ENCODE measurements around the gene PRLR. TPM values are rescaled to one million over a fixed set of nuclear protein-coding genes. Genes with fewer than 3 reads are reported as not detected.

PRLR gene
- polyA plus RNA-seq, 1 donor from 2014 or later: 0.50 TPM

GRCh38 chr5:35002459-35002858 lies 227.8 kb downstream of the PRLR start:
- Histone ChIP-seq H3K9me3 (ENCODE audit: low read length) (no peaks in the 10 kb centered on the region), H3K4me3 (ENCODE audit: low read length) (no peak overlapping the region), H2AFZ (ENCODE audit: low read depth, low read length) (no peak overlapping the region), H4K20me1 (ENCODE audit: insufficient read depth) (no peaks in the 10 kb centered on the region), H3K4me2 (ENCODE audit: low read length) (no peak overlapping the region), H3K9ac (ENCODE audit: low read length) (no peak overlapping the region), H3K36me3 (ENCODE audit: insufficient read depth, low read length) (no peaks in the 10 kb centered on the region), H3K9me2 (ENCODE audit: insufficient read depth, low read length) (no peaks in the 10 kb centered on the region), H3F3A (ENCODE audit: insufficient read depth, low read length, poor library complexity, severe bottlenecking) (no peaks in the 10 kb centered on the region), H3K27ac (ENCODE audit: low read length) (no peak overlapping the region), H3K27me3 (ENCODE audit: insufficient read depth, low read depth, low read length) (no peaks in the 10 kb centered on the region), H3K79me2 (replicated peaks; ENCODE audit: insufficient read depth, low read length) (no peaks in the 10 kb centered on the region)
- TF ChIP-seq SMC3 (conservative IDR thresholded peaks at IDR 0.05; ENCODE audit: poor library complexity): no peak
- no peak for TF ChIP-seq TAF1 (IDR thresholded peaks at IDR 0.05; ENCODE audit: low read depth)
- no peak for TF ChIP-seq CTCF (IDR thresholded peaks at IDR 0.05; ENCODE audit: poor library complexity, severe bottlenecking)
- no peak for TF ChIP-seq POLR2AphosphoS5 (IDR thresholded peaks at IDR 0.05)
- TF ChIP-seq, protein P1, sequence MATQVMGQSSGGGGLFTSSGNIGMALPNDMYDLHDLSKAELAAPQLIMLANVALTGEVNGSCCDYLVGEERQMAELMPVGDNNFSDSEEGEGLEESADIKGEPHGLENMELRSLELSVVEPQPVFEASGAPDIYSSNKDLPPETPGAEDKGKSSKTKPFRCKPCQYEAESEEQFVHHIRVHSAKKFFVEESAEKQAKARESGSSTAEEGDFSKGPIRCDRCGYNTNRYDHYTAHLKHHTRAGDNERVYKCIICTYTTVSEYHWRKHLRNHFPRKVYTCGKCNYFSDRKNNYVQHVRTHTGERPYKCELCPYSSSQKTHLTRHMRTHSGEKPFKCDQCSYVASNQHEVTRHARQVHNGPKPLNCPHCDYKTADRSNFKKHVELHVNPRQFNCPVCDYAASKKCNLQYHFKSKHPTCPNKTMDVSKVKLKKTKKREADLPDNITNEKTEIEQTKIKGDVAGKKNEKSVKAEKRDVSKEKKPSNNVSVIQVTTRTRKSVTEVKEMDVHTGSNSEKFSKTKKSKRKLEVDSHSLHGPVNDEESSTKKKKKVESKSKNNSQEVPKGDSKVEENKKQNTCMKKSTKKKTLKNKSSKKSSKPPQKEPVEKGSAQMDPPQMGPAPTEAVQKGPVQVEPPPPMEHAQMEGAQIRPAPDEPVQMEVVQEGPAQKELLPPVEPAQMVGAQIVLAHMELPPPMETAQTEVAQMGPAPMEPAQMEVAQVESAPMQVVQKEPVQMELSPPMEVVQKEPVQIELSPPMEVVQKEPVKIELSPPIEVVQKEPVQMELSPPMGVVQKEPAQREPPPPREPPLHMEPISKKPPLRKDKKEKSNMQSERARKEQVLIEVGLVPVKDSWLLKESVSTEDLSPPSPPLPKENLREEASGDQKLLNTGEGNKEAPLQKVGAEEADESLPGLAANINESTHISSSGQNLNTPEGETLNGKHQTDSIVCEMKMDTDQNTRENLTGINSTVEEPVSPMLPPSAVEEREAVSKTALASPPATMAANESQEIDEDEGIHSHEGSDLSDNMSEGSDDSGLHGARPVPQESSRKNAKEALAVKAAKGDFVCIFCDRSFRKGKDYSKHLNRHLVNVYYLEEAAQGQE (IDR thresholded peaks at IDR 0.05; ENCODE audit: borderline replicate concordance): no peak
- no peak for TF ChIP-seq EZH2 (IDR thresholded peaks at IDR 0.05; ENCODE audit: borderline replicate concordance, insufficient read depth, low read length, poor library complexity, severe bottlenecking)
- no peak for TF ChIP-seq RAD21 (conservative IDR thresholded peaks at IDR 0.05)

GRCh38 chr5:35001842-35002241 lies 228.4 kb downstream of the PRLR start:
- H3K27ac ChIP-seq (ENCODE audit: low read length): no peak overlapping the region
- H3K79me2 ChIP-seq (replicated peaks; ENCODE audit: insufficient read depth, low read length): no peaks in the 10 kb centered on the region
- TF ChIP-seq TAF1 (IDR thresholded peaks at IDR 0.05; ENCODE audit: low read depth) (no peak), MXI1 (conservative IDR thresholded peaks at IDR 0.05; ENCODE audit: poor library complexity, severe bottlenecking) (no peak)
- H3K36me3 ChIP-seq (ENCODE audit: insufficient read depth, low read length): no peaks in the 10 kb centered on the region
- no peaks in the 10 kb centered on the region for H3F3A ChIP-seq (ENCODE audit: insufficient read depth, low read length, poor library complexity, severe bottlenecking)
- H3K27me3 ChIP-seq (ENCODE audit: insufficient read depth, low read depth, low read length): no peaks in the 10 kb centered on the region
- H3K4me2 ChIP-seq (ENCODE audit: low read length): no peak overlapping the region
- no peaks in the 10 kb centered on the region for H4K20me1 ChIP-seq (ENCODE audit: insufficient read depth)
- H3K4me3 ChIP-seq (ENCODE audit: low read length): no peak overlapping the region
- H3K9ac ChIP-seq (ENCODE audit: low read length): no peak overlapping the region
- H3K9me2 ChIP-seq (ENCODE audit: insufficient read depth, low read length): no peaks in the 10 kb centered on the region
- H3K9me3 ChIP-seq (ENCODE audit: low read length): no peaks in the 10 kb centered on the region
- no peak overlapping the region for H2AFZ ChIP-seq (ENCODE audit: low read depth, low read length)

Other genes starting within 250 kb of the PRLR start
- gene AGXT2, start 182.5 kb downstream of the PRLR start, polyA plus RNA-seq: not detected in 2 replicates

All from neural cell (in vitro differentiated cells).